Type B pancreatic cell (in vitro differentiated cells): ENCODE results near the gene MYH11. TPM values are rescaled to one million over a fixed set of nuclear protein-coding genes. Genes with fewer than 3 reads are reported as not detected.
"Not testable (repeated sequence)": the region's sequence is repeated elsewhere in the genome, so short reads cannot be mapped to it uniquely, and the experiment has no call there.

Experiments used
- DNase-seq: peaks from one replicate; pipeline ENCODE4 v3.0.0; 2021; ENCODE audit warnings: mixed read lengths; ENCODE audit not compliant: unreplicated experiment; ENCODE audit errors: extremely low spot score
- H3K27ac Mint-ChIP-seq: 2 replicates; pipeline ENCODE4 v1.8.0; 2021; ENCODE audit warnings: mild to moderate bottlenecking, mixed read lengths
- H3K27me3 Mint-ChIP-seq: 2 replicates; pipeline ENCODE4 v1.8.0; 2021; ENCODE audit warnings: mixed read lengths
- H3K36me3 Mint-ChIP-seq: 2 replicates; pipeline ENCODE4 v1.8.0; 2021; ENCODE audit warnings: mixed read lengths
- H3K4me1 Mint-ChIP-seq: one replicate; pipeline ENCODE4 v1.8.0; 2021; ENCODE audit warnings: mixed read lengths; ENCODE audit not compliant: unreplicated experiment
- H3K4me3 Mint-ChIP-seq: 2 replicates; pipeline ENCODE4 v1.8.0; 2021; ENCODE audit warnings: mild to moderate bottlenecking, mixed read lengths
- H3K9me3 Mint-ChIP-seq: 2 replicates; pipeline ENCODE4 v1.8.0; 2021; ENCODE audit warnings: mixed read lengths
- CTCF ChIP-seq: fragments of 200-600 bp; sonication (generic); conservative IDR thresholded peaks from 2 replicates; pipeline ENCODE4 v1.5.0; 2021; ENCODE audit warnings: antibody characterized with exemption, mild to moderate bottlenecking
- total RNA-seq: library from RNA; stranded (reverse); gene quantifications from 2 replicates; pipeline ENCODE4 v1.2.1, GENCODE V29; 2021; ENCODE audit warnings: low replicate concordance

MYH11 gene
- total RNA-seq, 1 donor from 2014 or later = 0.43 TPM

DNA sequence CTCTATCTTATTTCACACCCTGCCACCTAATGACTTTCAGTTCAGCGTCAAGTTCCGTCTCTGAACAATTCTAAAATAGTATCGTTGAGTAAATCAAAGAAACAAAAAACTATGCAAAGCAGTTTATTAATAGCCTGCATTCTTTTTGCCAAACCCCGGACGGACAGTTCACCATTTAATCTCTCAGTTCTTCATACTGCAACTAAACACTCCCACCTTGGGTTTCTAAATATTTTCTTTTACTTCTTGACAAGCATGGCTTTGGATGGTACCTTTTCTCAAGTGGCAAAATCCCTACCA is 1.2 kb downstream of the MYH11 start:
- peaks cover 69% of the 10 kb centered on the region for H3K27me3 Mint-ChIP-seq
- no peak overlapping the region for H3K4me3 Mint-ChIP-seq

DNA sequence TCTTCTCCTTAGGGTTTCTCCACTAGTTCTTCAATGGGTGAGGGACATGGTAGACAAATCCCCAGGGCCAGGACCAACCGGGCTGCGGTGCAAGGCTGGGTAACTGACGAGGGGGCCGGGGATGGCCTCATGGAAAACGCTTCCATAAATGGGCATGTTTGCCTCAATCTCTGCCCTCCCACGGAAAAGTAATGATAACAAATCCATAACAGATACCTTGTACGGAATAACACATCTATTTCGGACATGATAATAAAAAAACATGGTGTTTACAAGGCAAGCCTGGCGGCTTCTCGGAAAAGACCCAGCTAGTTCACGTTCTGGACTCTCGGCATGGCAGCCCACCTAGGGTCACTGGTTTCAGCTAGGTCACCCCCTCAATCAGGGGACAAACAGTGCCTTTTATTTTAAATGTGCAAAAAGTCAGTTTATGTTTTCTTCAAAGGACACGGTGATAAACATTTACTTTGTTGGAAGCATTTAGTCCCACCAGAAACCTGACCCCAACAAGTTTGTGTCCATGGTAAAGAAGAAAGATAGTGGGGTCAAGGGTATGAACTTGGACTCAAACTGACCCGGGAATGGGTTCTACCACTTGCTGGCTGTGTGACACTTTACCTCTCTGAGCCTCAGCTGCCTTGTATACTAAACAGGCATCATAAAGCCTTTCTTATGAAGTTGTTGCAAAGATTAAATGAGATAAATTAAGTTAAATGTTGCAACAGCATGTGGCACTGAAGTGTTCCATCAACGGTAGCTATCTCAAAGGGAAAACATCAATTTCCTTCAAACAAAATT is 1.7 kb downstream of the MYH11 start:
- no peak overlapping the region for H3K27ac Mint-ChIP-seq
- peaks cover 71% of the 10 kb centered on the region for H3K27me3 Mint-ChIP-seq

More for the DNA sequence above, 1.2 kb downstream of the MYH11 start:
- peaks cover 3% of the 10 kb centered on the region for H3K36me3 Mint-ChIP-seq
- TF ChIP-seq CTCF = no peak
- H3K27ac Mint-ChIP-seq = no peak overlapping the region
- no peak for DNase-seq
- no peaks in the 10 kb centered on the region for H3K9me3 Mint-ChIP-seq
- peaks cover 5% of the 10 kb centered on the region for H3K4me1 Mint-ChIP-seq

GRCh38 chr16:15854061-15854460 is 2.8 kb downstream of the MYH11 start:
- H3K4me1 Mint-ChIP-seq = peaks cover 5% of the 10 kb centered on the region
- H3K27ac Mint-ChIP-seq = no peak overlapping the region
- no peak for DNase-seq
- H3K4me3 Mint-ChIP-seq = no peak overlapping the region
- H3K27me3 Mint-ChIP-seq = peaks cover 67% of the 10 kb centered on the region
- peaks cover 3% of the 10 kb centered on the region for H3K36me3 Mint-ChIP-seq
- H3K9me3 Mint-ChIP-seq = no peaks in the 10 kb centered on the region
- no peak for TF ChIP-seq CTCF

More for the DNA sequence above, 1.7 kb downstream of the MYH11 start:
- no peak overlapping the region for H3K4me3 Mint-ChIP-seq
- H3K4me1 Mint-ChIP-seq = peaks cover 5% of the 10 kb centered on the region
- no peak for DNase-seq
- H3K36me3 Mint-ChIP-seq = peaks cover 3% of the 10 kb centered on the region
- no peaks in the 10 kb centered on the region for H3K9me3 Mint-ChIP-seq
- no peak for TF ChIP-seq CTCF

- TF ChIP-seq CTCF = no peak
- H3K27ac Mint-ChIP-seq = no peak overlapping the region
- H3K27me3 Mint-ChIP-seq = peaks cover 68% of the 10 kb centered on the region
- no peak overlapping the region for H3K4me3 Mint-ChIP-seq
- H3K9me3 Mint-ChIP-seq = no peaks in the 10 kb centered on the region
- peaks cover 5% of the 10 kb centered on the region for H3K4me1 Mint-ChIP-seq
- no peak for DNase-seq
- H3K36me3 Mint-ChIP-seq = peaks cover 3% of the 10 kb centered on the region
Measured at GRCh38 chr16:15853021-15853420, 3.8 kb downstream of the MYH11 start.

- H3K4me1 Mint-ChIP-seq, H3K36me3 Mint-ChIP-seq: not testable (repeated sequence)
Measured at GRCh38 chr16:15850555-15850954, 6.3 kb downstream of the MYH11 start.

DNA sequence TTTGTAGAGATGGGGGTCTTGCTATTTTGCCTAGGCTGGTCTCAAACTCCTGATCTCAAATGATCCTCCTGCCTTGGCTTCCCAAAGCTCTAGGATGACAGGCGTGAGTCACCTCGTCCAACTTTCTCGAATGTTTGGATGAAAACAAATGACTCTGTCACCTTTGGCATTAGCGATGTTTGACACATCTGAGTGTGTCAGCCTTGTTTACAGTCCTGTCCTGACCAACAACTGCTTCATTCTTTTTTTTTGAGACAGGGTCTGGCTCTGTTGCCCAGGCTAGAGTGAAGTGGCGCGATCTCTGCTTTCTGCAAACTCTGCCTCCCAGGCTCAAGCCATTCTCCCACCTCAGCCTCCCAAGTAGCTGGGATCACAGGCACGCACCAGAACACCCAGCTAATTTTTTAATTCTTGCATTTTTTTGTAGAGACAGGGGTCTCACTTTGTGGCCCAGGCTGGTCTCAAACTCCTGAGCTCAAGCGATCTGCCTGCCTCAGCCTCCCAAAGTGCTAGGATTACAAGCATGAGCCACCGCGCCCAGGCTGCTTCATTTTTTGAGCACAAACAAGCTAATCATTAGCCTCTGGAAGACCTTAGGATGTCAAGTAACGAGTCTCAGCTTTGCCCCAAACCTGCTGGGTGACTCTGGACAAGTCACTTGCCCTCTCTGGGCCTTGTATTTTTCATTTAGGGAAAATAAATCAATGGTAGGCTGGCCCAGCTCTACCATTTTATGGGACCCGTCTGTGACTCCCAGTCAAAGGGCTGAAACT is 7.4 kb downstream of the MYH11 start:
- Mint-ChIP-seq H3K36me3 (no peaks in the 10 kb centered on the region), H3K27me3 (peaks cover 44% of the 10 kb centered on the region), H3K4me3 (no peak overlapping the region), H3K27ac (no peak overlapping the region), H3K9me3 (no peaks in the 10 kb centered on the region), H3K4me1 (no peaks in the 10 kb centered on the region)
- TF ChIP-seq CTCF = no peak
- no peak for DNase-seq

More at GRCh38 chr16:15850555-15850954, 6.3 kb downstream of the MYH11 start:
- not testable (repeated sequence) for DNase-seq, H3K27ac Mint-ChIP-seq, H3K4me3 Mint-ChIP-seq, H3K9me3 Mint-ChIP-seq
- peaks cover 49% of the 10 kb centered on the region for H3K27me3 Mint-ChIP-seq
